Ishikawa (cell line): ENCODE data around the gene MOXD1.

ENCODE experiments used
- CEBPB ChIP-seq: IDR thresholded peaks from 2 replicates; pipeline ENCODE4 v1.6.1; 2012
- CREB1 ChIP-seq: IDR thresholded peaks from 2 replicates; pipeline ENCODE4 v1.6.1; 2012; ENCODE audit warnings: low read depth
- EGR1 ChIP-seq: IDR thresholded peaks from 2 replicates; pipeline ENCODE4 v1.6.1; 2012
- EP300 ChIP-seq: IDR thresholded peaks from 2 replicates; pipeline ENCODE4 v1.6.1; 2012; ENCODE audit warnings: borderline replicate concordance
- FOXM1 ChIP-seq: IDR thresholded peaks from 2 replicates; pipeline ENCODE4 v1.6.1; 2012; ENCODE audit warnings: low read depth, borderline replicate concordance
- NFIC ChIP-seq: IDR thresholded peaks from 2 replicates; pipeline ENCODE4 v1.6.1; 2012
- RAD21 ChIP-seq: IDR thresholded peaks from 2 replicates; pipeline ENCODE4 v1.6.1; 2012; ENCODE audit warnings: low read depth
- REST ChIP-seq: IDR thresholded peaks from 2 replicates; pipeline ENCODE4 v1.6.1; 2012; ENCODE audit warnings: low read depth, mild to moderate bottlenecking
- TAF1 ChIP-seq: IDR thresholded peaks from 2 replicates; pipeline ENCODE4 v1.6.1; 2012; ENCODE audit warnings: low read depth, mild to moderate bottlenecking
- TCF12 ChIP-seq: IDR thresholded peaks from 2 replicates; pipeline ENCODE4 v1.6.1; 2012; ENCODE audit warnings: low read depth
- TEAD4 ChIP-seq: IDR thresholded peaks from 2 replicates; pipeline ENCODE4 v1.6.1; 2012
- USF1 ChIP-seq: IDR thresholded peaks from 2 replicates; pipeline ENCODE4 v1.6.1; 2012
- YY1 ChIP-seq: IDR thresholded peaks from 2 replicates; pipeline ENCODE4 v1.6.1; 2012; ENCODE audit warnings: low read depth
- ZBTB7A ChIP-seq: IDR thresholded peaks from 2 replicates; pipeline ENCODE4 v1.6.1; 2012; ENCODE audit warnings: low read depth
- TF ChIP-seq, protein P1 (sequence below): IDR thresholded peaks from 2 replicates; pipeline ENCODE4 v1.6.1; 2012

Gene MOXD1

DNA sequence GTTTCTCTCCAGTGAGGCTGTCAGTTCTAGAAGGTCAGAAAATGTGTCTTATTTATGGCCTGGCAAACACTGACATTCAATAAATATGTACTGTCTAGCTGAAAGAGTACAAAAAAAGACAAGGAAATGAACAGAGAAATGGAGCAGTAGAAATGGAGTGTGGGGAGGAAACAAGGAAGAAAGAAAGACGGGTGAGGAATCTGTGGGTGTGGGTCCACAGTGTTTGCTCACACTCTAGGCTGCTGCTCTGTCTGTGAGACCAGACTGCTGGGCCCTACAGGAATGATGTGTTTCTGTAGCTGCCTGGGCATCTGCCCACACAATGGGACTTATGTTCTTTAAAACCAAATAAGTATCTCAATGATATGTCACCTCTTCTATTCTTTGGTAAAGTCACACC, 114.2 kb downstream of the MOXD1 start:
- TF ChIP-seq TEAD4 (no peak), USF1 (no peak), TCF12 (no peak), YY1 (no peak), RAD21 (no peak), ZBTB7A (no peak), NFIC (no peak), REST (no peak), CEBPB (no peak), TAF1 (no peak), CREB1 (no peak), FOXM1 (no peak)
- TF ChIP-seq, protein P1, sequence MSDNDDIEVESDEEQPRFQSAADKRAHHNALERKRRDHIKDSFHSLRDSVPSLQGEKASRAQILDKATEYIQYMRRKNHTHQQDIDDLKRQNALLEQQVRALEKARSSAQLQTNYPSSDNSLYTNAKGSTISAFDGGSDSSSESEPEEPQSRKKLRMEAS: no peak

GRCh38 chr6:132286298-132287019, 114.8 kb downstream of the MOXD1 start:
- no peak for TF ChIP-seq RAD21
- TF ChIP-seq FOXM1: no peak
- TF ChIP-seq EGR1: no peak
- no peak for TF ChIP-seq TCF12
- no peak for TF ChIP-seq ZBTB7A

GRCh38 chr6:132285004-132285780, 116.1 kb downstream of the MOXD1 start:
- TF ChIP-seq TAF1: no peak
- TF ChIP-seq USF1: no peak
- no peak for TF ChIP-seq FOXM1
- TF ChIP-seq REST: no peak
- no peak for TF ChIP-seq EP300
- TF ChIP-seq CREB1: no peak
- TF ChIP-seq YY1: no peak
- TF ChIP-seq ZBTB7A: no peak
- TF ChIP-seq TEAD4: no peak
- TF ChIP-seq, protein P1: no peak
- TF ChIP-seq CEBPB: no peak
- no peak for TF ChIP-seq RAD21
- TF ChIP-seq EGR1: no peak
- TF ChIP-seq TCF12: no peak
- no peak for TF ChIP-seq NFIC

DNA sequence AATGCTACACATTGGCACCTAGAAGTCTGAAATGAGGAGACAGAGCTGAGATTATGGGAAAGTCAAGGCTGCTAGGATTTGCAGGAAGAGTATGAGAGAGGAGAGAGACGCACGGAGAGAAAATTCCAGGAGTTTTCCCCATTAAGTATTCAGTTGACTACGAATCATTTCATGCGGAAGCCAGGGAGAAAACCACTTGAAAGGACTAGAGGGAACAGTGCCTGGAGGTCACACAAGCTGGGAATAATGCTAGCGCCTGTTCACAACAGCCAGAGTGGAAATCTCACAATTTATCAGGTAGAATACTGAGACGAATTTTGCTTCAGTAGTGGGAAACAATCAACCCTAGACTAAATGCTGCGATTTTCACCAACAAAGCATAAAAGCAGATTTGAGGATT, 118.6 kb downstream of the MOXD1 start:
- no peak for TF ChIP-seq TAF1
- no peak for TF ChIP-seq CREB1
- TF ChIP-seq, protein P1: no peak
- no peak for TF ChIP-seq TCF12
- TF ChIP-seq EGR1: no peak
- TF ChIP-seq YY1: no peak
- TF ChIP-seq EP300: no peak
- TF ChIP-seq USF1: no peak
- TF ChIP-seq CEBPB: no peak
- TF ChIP-seq FOXM1: no peak
- no peak for TF ChIP-seq TEAD4
- TF ChIP-seq ZBTB7A: no peak
- no peak for TF ChIP-seq NFIC
- TF ChIP-seq REST: no peak
- no peak for TF ChIP-seq RAD21
